Measurements from ENCODE around the gene SFXN1.

GRCh38 chr5:175526691-175527090, 48.3 kb downstream of the SFXN1 start:
- TF ChIP-seq POLR2A (IDR thresholded peaks at IDR 0.05), result no peak
- TF ChIP-seq, protein P1, sequence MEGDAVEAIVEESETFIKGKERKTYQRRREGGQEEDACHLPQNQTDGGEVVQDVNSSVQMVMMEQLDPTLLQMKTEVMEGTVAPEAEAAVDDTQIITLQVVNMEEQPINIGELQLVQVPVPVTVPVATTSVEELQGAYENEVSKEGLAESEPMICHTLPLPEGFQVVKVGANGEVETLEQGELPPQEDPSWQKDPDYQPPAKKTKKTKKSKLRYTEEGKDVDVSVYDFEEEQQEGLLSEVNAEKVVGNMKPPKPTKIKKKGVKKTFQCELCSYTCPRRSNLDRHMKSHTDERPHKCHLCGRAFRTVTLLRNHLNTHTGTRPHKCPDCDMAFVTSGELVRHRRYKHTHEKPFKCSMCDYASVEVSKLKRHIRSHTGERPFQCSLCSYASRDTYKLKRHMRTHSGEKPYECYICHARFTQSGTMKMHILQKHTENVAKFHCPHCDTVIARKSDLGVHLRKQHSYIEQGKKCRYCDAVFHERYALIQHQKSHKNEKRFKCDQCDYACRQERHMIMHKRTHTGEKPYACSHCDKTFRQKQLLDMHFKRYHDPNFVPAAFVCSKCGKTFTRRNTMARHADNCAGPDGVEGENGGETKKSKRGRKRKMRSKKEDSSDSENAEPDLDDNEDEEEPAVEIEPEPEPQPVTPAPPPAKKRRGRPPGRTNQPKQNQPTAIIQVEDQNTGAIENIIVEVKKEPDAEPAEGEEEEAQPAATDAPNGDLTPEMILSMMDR (IDR thresholded peaks at IDR 0.05), result no peak
